Neural progenitor cell (in vitro differentiated cells): ENCODE results near the gene CEP83. TPM values are rescaled to one million over a fixed set of nuclear protein-coding genes. Genes with fewer than 3 reads are reported as not detected.

Experiments used
- DNase-seq: peaks from one replicate; pipeline ENCODE4 v3.0.0-alpha.2; 2016; ENCODE audit warnings: low spot score
- H2AFZ ChIP-seq: fragments of 200-600 bp; sonication (generic); replicated peaks from 2 replicates; pipeline ENCODE4 v1.6.1; 2016; ENCODE audit warnings: antibody characterized with exemption
- H3F3A ChIP-seq: fragments of 200-600 bp; sonication (generic); 2 replicates; pipeline ENCODE4 v1.6.1; 2016; ENCODE audit warnings: antibody characterized with exemption, low read depth
- H3K27ac ChIP-seq: fragments of 200-600 bp; sonication (generic); 2 replicates; pipeline ENCODE4 v1.5.1; 2016; ENCODE audit warnings: mild to moderate bottlenecking
- H3K27me3 ChIP-seq: fragments of 200-600 bp; sonication (generic); 2 replicates; pipeline ENCODE4 v1.6.1; 2016; ENCODE audit warnings: mild to moderate bottlenecking, moderate library complexity
- H3K36me3 ChIP-seq: fragments of 200-600 bp; sonication (generic); 2 replicates; pipeline ENCODE4 v1.5.1; 2016
- H3K4me1 ChIP-seq: fragments of 200-600 bp; sonication (generic); 2 replicates; pipeline ENCODE4 v1.6.1; 2016; ENCODE audit warnings: mixed run types
- H3K4me2 ChIP-seq: fragments of 200-600 bp; sonication (generic); 2 replicates; pipeline ENCODE4 v1.6.1; 2016
- H3K4me3 ChIP-seq: fragments of 200-600 bp; sonication (generic); 2 replicates; pipeline ENCODE4 v1.5.1; 2016
- H3K79me2 ChIP-seq: fragments of 200-600 bp; sonication (generic); 2 replicates; pipeline ENCODE4 v1.6.1; 2016; ENCODE audit warnings: low read depth
- H3K9ac ChIP-seq: fragments of 200-600 bp; sonication (generic); 2 replicates; pipeline ENCODE4 v1.6.1; 2016
- H3K9me3 ChIP-seq: fragments of 200-600 bp; sonication (generic); 2 replicates; pipeline ENCODE4 v1.5.1; 2016; ENCODE audit warnings: low read depth
- H4K20me1 ChIP-seq: fragments of 200-600 bp; sonication (generic); 2 replicates; pipeline ENCODE4 v1.6.1; 2016; ENCODE audit warnings: low read depth
- H3K27ac Mint-ChIP-seq: 3 replicates; pipeline ENCODE4 v1.8.0; 2021; ENCODE audit warnings: mixed read lengths
- H3K27me3 Mint-ChIP-seq: 2 replicates; pipeline ENCODE4 v1.8.0; 2022; ENCODE audit warnings: low read depth, mild to moderate bottlenecking, inconsistent platforms, moderate library complexity, mixed read lengths; ENCODE audit not compliant: insufficient read depth
- H3K36me3 Mint-ChIP-seq: 3 replicates; pipeline ENCODE4 v1.8.0; 2021; ENCODE audit warnings: mixed read lengths
- H3K4me1 Mint-ChIP-seq: 3 replicates; pipeline ENCODE4 v1.8.0; 2021; ENCODE audit warnings: mixed read lengths
- H3K4me3 Mint-ChIP-seq: 3 replicates; pipeline ENCODE4 v1.8.0; 2021; ENCODE audit warnings: mild to moderate bottlenecking, moderate library complexity, mixed read lengths
- H3K9me3 Mint-ChIP-seq: 3 replicates; pipeline ENCODE4 v1.8.0; 2020; ENCODE audit warnings: mixed read lengths
- CTCF ChIP-seq: fragments of 200-600 bp; sonication (generic); IDR thresholded peaks from 2 replicates; pipeline ENCODE4 v1.5.1; 2017; ENCODE audit warnings: antibody characterized with exemption, mild to moderate bottlenecking
- EZH2 ChIP-seq: fragments of 200-600 bp; sonication (generic); IDR thresholded peaks from 2 replicates; pipeline ENCODE4 v1.6.1; 2017; ENCODE audit warnings: antibody characterized with exemption, mild to moderate bottlenecking, moderate library complexity
- EZH2phosphoT487 ChIP-seq: fragments of 200-600 bp; sonication (generic); IDR thresholded peaks from 2 replicates; pipeline ENCODE4 v1.6.1; 2017; ENCODE audit warnings: antibody characterized with exemption
- total RNA-seq: library from RNA; depleted of rRNA; stranded (reverse); fragments of >200 nt; gene quantifications from 2 replicates; pipeline ENCODE4 v1.2.3, GENCODE V29; 2015; ENCODE audit warnings: low replicate concordance

The CEP83 gene
- total RNA-seq, 1 donor from 2014 or later, result 60.4 TPM

GRCh38 chr12:94372461-94372860, 87.2 kb downstream of the CEP83 start:
- Histone ChIP-seq H3K27ac (no peak overlapping the region), H3K4me1 (no peaks in the 10 kb centered on the region), H3K36me3 (no peaks in the 10 kb centered on the region), H3K4me3 (no peak overlapping the region), H3K9ac (no peak overlapping the region), H3K4me2 (no peak overlapping the region), H2AFZ (no peak overlapping the region), H3F3A (no peaks in the 10 kb centered on the region), H3K9me3 (no peaks in the 10 kb centered on the region), H4K20me1 (no peaks in the 10 kb centered on the region), H3K79me2 (no peaks in the 10 kb centered on the region), H3K27me3 (no peaks in the 10 kb centered on the region)
- H3K4me1 Mint-ChIP-seq, result no peaks in the 10 kb centered on the region
- no peak overlapping the region for H3K27ac Mint-ChIP-seq
- no peak overlapping the region for H3K4me3 Mint-ChIP-seq
- H3K36me3 Mint-ChIP-seq, result peaks cover 3% of the 10 kb centered on the region
- DNase-seq, result no peak
- H3K27me3 Mint-ChIP-seq, result peaks cover 2% of the 10 kb centered on the region
- H3K9me3 Mint-ChIP-seq, result no peaks in the 10 kb centered on the region
- TF ChIP-seq CTCF (no peak), EZH2 (no peak), EZH2phosphoT487 (no peak)

DNA sequence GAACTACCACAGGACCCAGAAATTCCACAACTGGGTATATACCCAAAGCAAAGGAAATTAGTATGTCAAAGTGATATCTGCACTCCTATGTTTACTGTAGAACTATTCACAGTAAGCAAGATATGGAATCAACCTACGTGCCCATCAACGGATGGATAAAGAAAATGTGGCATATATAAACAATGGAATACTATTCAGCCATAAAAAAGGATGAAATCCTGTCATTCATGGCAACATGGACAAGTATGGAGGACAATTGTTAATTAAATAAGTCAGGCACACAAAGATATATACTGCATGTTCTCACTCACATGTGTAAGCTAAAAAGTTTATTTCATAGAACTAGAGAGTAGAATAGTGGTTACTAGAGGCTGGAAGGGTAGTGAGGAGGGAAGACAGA, 97.0 kb downstream of the CEP83 start:
- Histone ChIP-seq H3K9me3 (peaks cover 8% of the 10 kb centered on the region), H3F3A (peaks cover 5% of the 10 kb centered on the region), H3K4me3 (no peak overlapping the region), H3K9ac (no peak overlapping the region), H3K27me3 (no peaks in the 10 kb centered on the region), H3K27ac (no peak overlapping the region), H3K4me1 (no peaks in the 10 kb centered on the region), H2AFZ (no peak overlapping the region), H4K20me1 (no peaks in the 10 kb centered on the region), H3K4me2 (no peak overlapping the region), H3K36me3 (peaks cover 15% of the 10 kb centered on the region), H3K79me2 (no peaks in the 10 kb centered on the region)
- no peaks in the 10 kb centered on the region for H3K27me3 Mint-ChIP-seq
- no peak for DNase-seq
- no peaks in the 10 kb centered on the region for H3K4me1 Mint-ChIP-seq
- no peak overlapping the region for H3K27ac Mint-ChIP-seq
- peaks cover 29% of the 10 kb centered on the region for H3K9me3 Mint-ChIP-seq
- peaks cover 40% of the 10 kb centered on the region for H3K36me3 Mint-ChIP-seq
- no peak for TF ChIP-seq CTCF
- TF ChIP-seq EZH2, result no peak
- TF ChIP-seq EZH2phosphoT487, result no peak
- H3K4me3 Mint-ChIP-seq, result no peak overlapping the region

GRCh38 chr12:94359761-94360160, 99.9 kb downstream of the CEP83 start:
- Histone ChIP-seq H3K27me3 (no peaks in the 10 kb centered on the region), H3K4me2 (no peak overlapping the region), H3K9me3 (peaks cover 8% of the 10 kb centered on the region), H3K36me3 (peaks cover 16% of the 10 kb centered on the region), H3K79me2 (no peaks in the 10 kb centered on the region), H4K20me1 (no peaks in the 10 kb centered on the region), H3F3A (peaks cover 5% of the 10 kb centered on the region), H3K4me1 (no peaks in the 10 kb centered on the region), H3K27ac (no peak overlapping the region), H3K4me3 (no peak overlapping the region), H3K9ac (no peak overlapping the region), H2AFZ (no peak overlapping the region)
- Mint-ChIP-seq H3K4me1 (no peaks in the 10 kb centered on the region), H3K27ac (no peak overlapping the region), H3K4me3 (no peak overlapping the region), H3K27me3 (no peaks in the 10 kb centered on the region), H3K9me3 (peaks cover 41% of the 10 kb centered on the region), H3K36me3 (peaks cover 43% of the 10 kb centered on the region)
- no peak for DNase-seq
- no peak for TF ChIP-seq EZH2phosphoT487
- TF ChIP-seq CTCF, result no peak
- no peak for TF ChIP-seq EZH2

DNA sequence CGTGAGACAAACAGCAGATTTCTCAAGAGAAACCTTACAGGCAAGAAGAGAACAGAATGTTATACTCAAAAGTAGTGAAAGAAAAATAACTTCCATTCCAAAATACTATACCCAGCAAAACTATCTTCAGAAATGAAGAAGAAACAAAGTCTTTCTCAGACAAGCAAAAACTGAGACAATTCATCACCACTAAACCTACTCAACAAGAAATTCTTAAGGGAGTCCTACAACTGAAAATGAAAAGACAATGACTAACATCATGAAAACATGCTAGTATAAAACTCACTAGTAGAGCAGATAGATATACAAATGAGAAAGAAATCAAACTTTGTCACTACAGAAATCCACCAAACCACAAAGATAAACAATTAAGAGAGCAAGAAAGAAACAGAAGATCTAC, 106.5 kb downstream of the CEP83 start:
- Mint-ChIP-seq H3K36me3 (peaks cover 61% of the 10 kb centered on the region), H3K27ac (no peak overlapping the region), H3K27me3 (peaks cover 4% of the 10 kb centered on the region), H3K4me3 (no peak overlapping the region), H3K9me3 (peaks cover 66% of the 10 kb centered on the region), H3K4me1 (no peaks in the 10 kb centered on the region)
- no peak overlapping the region for H3K4me3 ChIP-seq
- H3K36me3 ChIP-seq, result peaks cover 26% of the 10 kb centered on the region
- H3K9ac ChIP-seq, result no peak overlapping the region
- H3K27me3 ChIP-seq, result no peaks in the 10 kb centered on the region
- H3K4me2 ChIP-seq, result no peak overlapping the region
- peaks cover 18% of the 10 kb centered on the region for H3K9me3 ChIP-seq
- TF ChIP-seq CTCF (no peak), EZH2 (no peak), EZH2phosphoT487 (no peak)
- no peaks in the 10 kb centered on the region for H3K79me2 ChIP-seq
- no peaks in the 10 kb centered on the region for H3K4me1 ChIP-seq
- no peaks in the 10 kb centered on the region for H4K20me1 ChIP-seq
- H2AFZ ChIP-seq, result no peak overlapping the region
- DNase-seq, result no peak
- no peaks in the 10 kb centered on the region for H3F3A ChIP-seq
- H3K27ac ChIP-seq, result no peak overlapping the region
